Effector memory CD4-positive, alpha-beta T cell (primary cell): Measurements from ENCODE around the gene CERKL.

Source experiments
- DNase-seq, 3 donors: peaks; one replicate each; pipeline ENCODE4 v3.0.0-alpha.2; 2020
- H3K27ac ChIP-seq: 2 replicates; pipeline ENCODE4 v1.7.0; 2013; ENCODE audit warnings: mild to moderate bottlenecking, low read length, moderate library complexity; ENCODE audit not compliant: insufficient read depth, poor library complexity, severe bottlenecking
- H3K27me3 ChIP-seq: replicated peaks from 2 replicates; pipeline ENCODE4 v1.7.0; 2013; ENCODE audit warnings: mild to moderate bottlenecking, low read length; ENCODE audit not compliant: insufficient read depth, control insufficient read depth, poor library complexity, severe bottlenecking
- H3K36me3 ChIP-seq: 2 replicates; pipeline ENCODE4 v1.7.0; 2013; ENCODE audit warnings: mild to moderate bottlenecking, low read length, moderate library complexity; ENCODE audit not compliant: control insufficient read depth, insufficient read depth
- H3K4me1 ChIP-seq: 2 replicates; pipeline ENCODE4 v1.7.0; 2013; ENCODE audit warnings: low read length, mild to moderate bottlenecking; ENCODE audit not compliant: control insufficient read depth, insufficient read depth, poor library complexity, severe bottlenecking
- H3K4me3 ChIP-seq: 2 replicates; pipeline ENCODE4 v1.7.0; 2013; ENCODE audit warnings: low read length, low read depth, mild to moderate bottlenecking; ENCODE audit not compliant: insufficient read depth, poor library complexity, severe bottlenecking
- H3K9me3 ChIP-seq: 2 replicates; pipeline ENCODE4 v1.7.0; 2013; ENCODE audit warnings: mild to moderate bottlenecking, low read length, moderate library complexity; ENCODE audit not compliant: control insufficient read depth

CERKL gene

DNA sequence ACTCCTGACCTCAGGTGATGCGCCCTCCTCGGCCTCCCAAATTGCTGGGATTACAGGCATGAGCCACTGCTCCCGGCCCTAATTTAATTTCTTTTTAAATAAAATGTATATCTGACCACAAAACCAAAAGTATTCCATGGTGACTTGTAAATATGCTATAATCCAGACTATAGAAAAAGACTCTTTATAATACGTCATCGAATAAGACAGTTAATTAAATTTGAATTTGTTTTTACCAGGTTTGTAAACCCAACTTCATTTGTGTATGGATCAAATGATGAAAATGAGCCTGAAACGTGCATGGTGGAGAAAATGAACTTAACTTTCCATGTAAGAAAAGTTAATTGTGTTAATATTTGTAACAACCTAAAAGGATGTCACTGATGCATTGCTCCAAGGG, 129.8 kb downstream of the CERKL start:
- H3K27me3 ChIP-seq, result no peaks in the 10 kb centered on the region
- no peak overlapping the region for H3K27ac ChIP-seq
- peaks cover 84% of the 10 kb centered on the region for H3K36me3 ChIP-seq
- no peak overlapping the region for H3K4me3 ChIP-seq
- no peaks in the 10 kb centered on the region for H3K4me1 ChIP-seq
- DNase-seq, result no peak
- H3K9me3 ChIP-seq, result no peaks in the 10 kb centered on the region

DNA sequence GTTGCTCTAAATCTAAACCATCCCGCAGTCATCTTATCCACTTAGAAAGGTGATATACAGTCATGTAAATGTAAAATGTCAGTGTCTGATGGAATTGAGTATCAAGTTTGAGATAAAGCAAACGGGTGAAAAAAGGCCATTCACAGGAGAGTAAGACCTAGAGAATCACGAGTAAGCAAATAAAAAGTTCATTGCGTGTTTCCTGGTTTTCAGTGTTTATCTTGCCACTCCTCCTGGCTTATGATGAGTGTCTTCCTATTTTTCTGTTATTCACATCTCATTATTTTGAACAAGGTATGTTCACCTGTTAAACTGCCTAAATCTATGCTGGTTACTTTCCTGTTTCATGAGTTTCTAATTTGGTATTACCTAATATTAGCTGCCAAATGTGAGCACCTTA, 130.9 kb downstream of the CERKL start:
- Histone ChIP-seq H3K27me3 (no peaks in the 10 kb centered on the region), H3K4me3 (no peak overlapping the region)

DNA sequence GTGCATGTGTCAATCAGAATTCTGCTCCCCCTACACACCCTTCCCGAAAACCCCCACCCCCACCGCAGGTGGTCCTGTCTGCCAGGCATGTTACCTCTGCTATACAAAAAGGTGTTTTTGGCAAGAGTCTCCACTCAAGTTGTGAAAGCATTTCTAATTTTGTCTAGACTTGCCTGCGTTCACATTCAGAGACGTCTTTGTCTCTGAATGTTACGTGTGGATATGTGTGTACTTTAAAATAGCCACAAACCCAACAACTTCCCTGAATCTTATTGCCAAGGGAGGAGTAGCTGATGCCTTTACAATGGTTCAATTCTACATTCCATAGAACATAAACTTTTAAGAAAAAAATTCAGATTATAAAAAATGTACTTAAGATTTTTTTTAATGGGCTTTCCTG, 133.1 kb downstream of the CERKL start:
- DNase-seq, result no peak
- Histone ChIP-seq H3K36me3 (peaks cover 60% of the 10 kb centered on the region), H3K9me3 (no peaks in the 10 kb centered on the region), H3K27ac (no peak overlapping the region), H3K27me3 (no peaks in the 10 kb centered on the region), H3K4me3 (no peak overlapping the region), H3K4me1 (no peaks in the 10 kb centered on the region)

More for the DNA sequence above, 130.9 kb downstream of the CERKL start:
- no peaks in the 10 kb centered on the region for H3K4me1 ChIP-seq
- peaks cover 79% of the 10 kb centered on the region for H3K36me3 ChIP-seq
- no peak overlapping the region for H3K27ac ChIP-seq
- no peak for DNase-seq
- H3K9me3 ChIP-seq, result no peaks in the 10 kb centered on the region

DNA sequence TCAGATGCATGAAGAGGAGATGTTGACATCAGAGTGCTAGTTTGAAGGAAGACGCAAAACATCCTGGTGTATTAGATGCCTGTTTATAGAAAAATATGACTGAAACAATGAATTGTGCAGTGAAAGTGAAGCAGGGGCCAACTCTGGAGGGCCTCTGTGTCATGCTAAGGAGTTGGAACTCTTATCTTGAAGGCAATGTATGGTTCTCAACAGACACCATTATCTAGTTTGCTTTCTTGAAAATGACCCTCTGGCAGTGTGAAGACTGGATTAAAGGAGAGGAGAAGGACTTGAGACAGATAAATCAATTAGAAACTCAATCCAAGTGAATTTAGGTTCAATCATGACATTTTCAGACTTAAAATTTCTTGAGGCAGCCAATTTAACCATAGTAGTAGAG, 136.7 kb downstream of the CERKL start:
- Histone ChIP-seq H3K4me3 (no peak overlapping the region), H3K36me3 (peaks cover 37% of the 10 kb centered on the region), H3K27me3 (no peaks in the 10 kb centered on the region), H3K9me3 (no peaks in the 10 kb centered on the region), H3K4me1 (no peaks in the 10 kb centered on the region), H3K27ac (no peak overlapping the region)
- DNase-seq, result no peak

DNA sequence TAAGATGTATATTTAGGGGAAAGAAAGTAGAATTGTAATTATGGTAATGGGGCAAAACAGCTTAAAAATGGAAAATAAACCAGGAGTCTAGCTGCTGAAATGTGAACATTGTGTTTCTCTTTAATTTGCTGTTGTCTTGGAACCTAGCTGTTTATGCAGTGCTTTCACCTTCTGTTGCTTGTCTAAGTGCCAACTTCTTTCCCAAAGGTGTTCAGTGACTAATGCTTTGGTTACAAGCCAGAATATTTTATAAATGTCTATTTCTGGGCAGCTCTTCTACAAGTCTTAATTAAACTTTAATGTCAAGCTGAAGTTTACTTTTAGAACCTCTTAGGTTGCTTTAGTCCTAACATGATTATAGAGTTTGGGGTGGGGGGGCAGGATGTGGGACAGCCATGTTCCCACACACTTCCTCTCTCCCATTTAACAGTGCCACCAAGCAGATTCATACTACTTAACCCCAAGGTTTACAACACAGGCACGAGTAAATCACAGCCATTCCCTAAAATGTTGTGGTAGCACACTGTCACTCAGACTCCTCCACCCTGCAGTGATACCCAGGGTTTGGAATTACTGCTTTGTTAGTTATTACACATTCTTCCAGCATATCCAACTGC, 139.1 kb downstream of the CERKL start:
- DNase-seq, result no peak
- Histone ChIP-seq H3K4me3 (no peak overlapping the region), H3K27me3 (no peaks in the 10 kb centered on the region)

DNA sequence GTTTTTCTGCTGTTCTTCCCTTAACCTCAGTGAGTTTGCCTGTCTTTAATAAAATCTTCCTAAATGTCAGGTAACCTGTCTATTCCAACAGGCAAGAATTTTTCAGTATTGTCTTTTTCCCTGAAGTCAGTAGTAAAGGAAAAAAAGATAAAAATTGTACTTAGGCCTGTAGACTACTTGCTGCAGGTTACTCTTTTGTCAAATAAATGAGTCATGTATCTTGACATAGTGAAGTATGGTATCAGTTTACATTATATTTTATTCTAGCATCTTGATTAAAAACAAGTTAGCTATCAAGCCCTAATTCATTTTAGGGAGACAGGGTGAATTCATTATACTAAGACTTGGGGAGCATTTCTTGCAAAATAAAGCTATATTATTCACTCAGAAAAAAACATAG, 139.9 kb downstream of the CERKL start:
- Histone ChIP-seq H3K9me3 (no peaks in the 10 kb centered on the region), H3K27me3 (no peaks in the 10 kb centered on the region), H3K4me3 (no peak overlapping the region), H3K36me3 (peaks cover 29% of the 10 kb centered on the region), H3K4me1 (no peaks in the 10 kb centered on the region), H3K27ac (no peak overlapping the region)
- DNase-seq, result no peak

More for the DNA sequence above, 139.1 kb downstream of the CERKL start:
- H3K36me3 ChIP-seq, result peaks cover 31% of the 10 kb centered on the region
- peak overlapping the region; percentile 29 for H3K27ac ChIP-seq
- no peaks in the 10 kb centered on the region for H3K4me1 ChIP-seq
- no peaks in the 10 kb centered on the region for H3K9me3 ChIP-seq

DNA sequence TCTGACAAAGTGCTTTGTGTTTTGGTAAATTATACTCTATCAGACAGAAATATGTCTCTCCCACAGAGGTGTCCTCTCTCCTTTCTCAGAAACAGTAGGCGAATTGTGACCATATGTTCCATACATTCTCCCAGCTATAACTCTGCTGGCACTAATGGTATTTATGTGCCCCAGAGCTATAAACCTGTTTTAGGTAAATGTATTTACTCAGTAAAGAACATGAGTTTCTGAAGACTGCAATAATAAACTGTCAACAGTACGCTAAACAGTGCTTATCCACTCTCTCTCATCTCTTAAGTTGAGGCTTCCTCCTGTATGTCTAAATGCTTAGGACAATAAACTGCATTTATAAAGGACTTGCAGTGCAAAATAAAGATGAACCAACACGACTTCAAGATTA, 141.2 kb downstream of the CERKL start:
- no peaks in the 10 kb centered on the region for H3K27me3 ChIP-seq
- H3K4me3 ChIP-seq, result no peak overlapping the region
- peaks cover 34% of the 10 kb centered on the region for H3K36me3 ChIP-seq
- H3K9me3 ChIP-seq, result no peaks in the 10 kb centered on the region
- no peaks in the 10 kb centered on the region for H3K4me1 ChIP-seq
- DNase-seq, result no peak
- no peak overlapping the region for H3K27ac ChIP-seq

DNA sequence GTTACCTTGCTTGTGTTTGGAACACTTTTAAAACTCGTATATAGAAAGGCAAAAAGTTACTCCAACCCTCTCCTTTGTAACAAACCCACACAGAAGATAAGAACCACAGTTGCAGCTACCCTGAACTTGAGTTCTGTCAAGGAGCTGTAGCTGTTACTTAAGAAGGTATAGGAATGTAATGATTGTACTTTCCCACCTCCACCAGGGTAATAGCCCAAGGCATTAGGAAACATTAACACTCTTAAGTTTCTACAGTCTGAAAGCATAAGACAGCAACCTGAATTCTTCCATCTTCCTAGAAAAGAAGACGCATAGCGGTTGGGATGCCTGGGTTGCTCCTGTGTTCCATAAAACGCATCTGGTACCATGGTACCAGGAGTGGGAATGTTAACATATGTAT, 156.7 kb downstream of the CERKL start:
- Histone ChIP-seq H3K4me3 (no peak overlapping the region), H3K27ac (no peak overlapping the region), H3K9me3 (no peaks in the 10 kb centered on the region), H3K36me3 (peaks cover 61% of the 10 kb centered on the region), H3K4me1 (no peaks in the 10 kb centered on the region), H3K27me3 (no peaks in the 10 kb centered on the region)
- no peak for DNase-seq

DNA sequence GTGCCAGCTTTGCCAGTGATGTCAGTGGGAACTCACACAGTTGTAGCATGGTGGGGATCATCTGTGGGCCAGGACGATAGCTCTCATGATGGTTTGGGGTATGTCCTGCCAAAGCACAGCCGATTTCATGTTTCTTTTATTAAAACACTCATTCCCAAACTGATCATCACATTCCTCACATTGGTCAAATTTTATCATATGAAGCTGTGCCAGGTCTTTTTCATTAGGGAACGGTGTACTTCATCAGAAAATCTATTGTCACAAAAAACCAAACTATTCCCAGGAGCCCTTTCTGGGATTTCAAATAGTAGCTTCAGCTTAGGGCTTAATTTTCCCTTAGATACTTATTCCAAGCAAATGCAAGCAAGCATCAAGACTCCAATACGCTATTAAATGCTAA, 157.7 kb downstream of the CERKL start:
- Histone ChIP-seq H3K9me3 (no peaks in the 10 kb centered on the region), H3K4me3 (no peak overlapping the region), H3K36me3 (peaks cover 62% of the 10 kb centered on the region), H3K27me3 (no peaks in the 10 kb centered on the region), H3K4me1 (no peaks in the 10 kb centered on the region), H3K27ac (no peak overlapping the region)
- DNase-seq, result no peak
